ENCODE results near the gene NF1. TPM values are rescaled to one million over a fixed set of nuclear protein-coding genes. Genes with fewer than 3 reads are reported as not detected.

The NF1 gene
- total and polyA plus RNA-seq, 2 of the 13 experiments (the other 11 are each of a cell fraction or from before 2014, with no cell fraction given), result 21.5 to 26.5 TPM

GRCh38 chr17:31357091-31357490 is 262.3 kb downstream of the NF1 start:
- Histone ChIP-seq H3K27ac (ENCODE audit: extremely low read length, insufficient read depth, low read length) (no peak overlapping the region), H3K4me2 (ENCODE audit: low read depth, low read length) (no peak overlapping the region), H3K9ac (ENCODE audit: insufficient read depth, low read depth, low read length) (no peak overlapping the region), H2AFZ (ENCODE audit: low read length) (no peak overlapping the region), H3K27me3 (ENCODE audit: control insufficient read depth in 1 of 2, insufficient read depth in 2 of 2, low read length in 2 of 2) (no peaks in the 10 kb centered on the region), H3K9me3 (ENCODE audit: low read length) (no peaks in the 10 kb centered on the region), H3K4me3 (replicated peaks in 1 of 3; ENCODE audit: insufficient read depth in 1 of 3, low read depth in 2 of 3, low read length in 3 of 3) (no peak overlapping the region), H3K4me1 (ENCODE audit: insufficient read depth, low read length) (no peaks in the 10 kb centered on the region), H4K20me1 (ENCODE audit: insufficient read depth, low read length) (no peaks in the 10 kb centered on the region), H3K36me3 (replicated peaks in 1 of 2; ENCODE audit: control insufficient read depth in 1 of 2, insufficient read depth in 2 of 2, low read length in 2 of 2) (peaks cover 8 to 38% of the 10 kb centered on the region in 2 experiments), H3K79me2 (ENCODE audit: insufficient read depth, low read length) (no peaks in the 10 kb centered on the region)
- WGBS (ENCODE audit: low lambda C conversion rate), result 96% methylated on average over 2 of the region's 2 CpGs
- FAIRE-seq (no peak), ATAC-seq (no peak), DNase-seq (ENCODE audit: low spot score) (no peak)
- intact Hi-C loops (cut with micrococcal nuclease; ENCODE audit: unreplicated experiment) (no loop called here), in situ Hi-C loops (cut with HindIII; ENCODE audit: extremely low pct_ligation_motif_present, low pct_unique_long_range_greater_than_20kb) (no loop called here)
- BruUV-seq (replicated peaks), result no TSS peak
- TF ChIP-seq, protein P1, sequence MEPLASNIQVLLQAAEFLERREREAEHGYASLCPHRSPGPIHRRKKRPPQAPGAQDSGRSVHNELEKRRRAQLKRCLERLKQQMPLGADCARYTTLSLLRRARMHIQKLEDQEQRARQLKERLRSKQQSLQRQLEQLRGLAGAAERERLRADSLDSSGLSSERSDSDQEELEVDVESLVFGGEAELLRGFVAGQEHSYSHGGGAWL (CRISPR knock-in tag; IDR thresholded peaks at IDR 0.05), result no peak
- TF ChIP-seq TCF7L2 (IDR thresholded peaks at IDR 0.05; ENCODE audit: low read depth, low read length) (no peak), GTF3A (CRISPR knock-in tag; conservative IDR thresholded peaks at IDR 0.05) (no peak), RBM39 (IDR thresholded peaks at IDR 0.05; ENCODE audit: low read depth, low read length, poor library complexity, severe bottlenecking) (no peak), CC2D1A (CRISPR knock-in tag; IDR thresholded peaks at IDR 0.05) (no peak), ARID2 (CRISPR knock-in tag; IDR thresholded peaks at IDR 0.05; ENCODE audit: borderline replicate concordance) (no peak), ZMYM3 (CRISPR knock-in tag; IDR thresholded peaks at IDR 0.05) (no peak), DBP (CRISPR knock-in tag; IDR thresholded peaks at IDR 0.05; ENCODE audit: not compliant biosample characterization) (no peak), NFAT5 (CRISPR knock-in tag; IDR thresholded peaks at IDR 0.05) (no peak), ZNF589 (CRISPR knock-in tag; conservative IDR thresholded peaks at IDR 0.05) (no peak), CREB1 (IDR thresholded peaks at IDR 0.05) (no peak), CREB1 (CRISPR knock-in tag; IDR thresholded peaks at IDR 0.05) (no peak), ZNF775 (CRISPR knock-in tag; IDR thresholded peaks at IDR 0.05; ENCODE audit: borderline replicate concordance) (no peak), JUN (CRISPR knock-in tag; IDR thresholded peaks at IDR 0.05) (no peak), MAF1 (CRISPR knock-in tag; IDR thresholded peaks at IDR 0.05; ENCODE audit: borderline replicate concordance) (no peak)
- TF ChIP-seq, protein P2, sequence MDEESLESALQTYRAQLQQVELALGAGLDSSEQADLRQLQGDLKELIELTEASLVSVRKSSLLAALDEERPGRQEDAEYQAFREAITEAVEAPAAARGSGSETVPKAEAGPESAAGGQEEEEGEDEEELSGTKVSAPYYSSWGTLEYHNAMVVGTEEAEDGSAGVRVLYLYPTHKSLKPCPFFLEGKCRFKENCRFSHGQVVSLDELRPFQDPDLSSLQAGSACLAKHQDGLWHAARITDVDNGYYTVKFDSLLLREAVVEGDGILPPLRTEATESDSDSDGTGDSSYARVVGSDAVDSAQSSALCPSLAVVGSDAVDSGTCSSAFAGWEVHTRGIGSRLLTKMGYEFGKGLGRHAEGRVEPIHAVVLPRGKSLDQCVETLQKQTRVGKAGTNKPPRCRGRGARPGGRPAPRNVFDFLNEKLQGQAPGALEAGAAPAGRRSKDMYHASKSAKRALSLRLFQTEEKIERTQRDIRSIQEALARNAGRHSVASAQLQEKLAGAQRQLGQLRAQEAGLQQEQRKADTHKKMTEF (CRISPR knock-in tag; IDR thresholded peaks at IDR 0.05), result no peak
- POLR2A ChIA-PET, result no interaction called here
- CTCF ChIA-PET (ENCODE audit: low intra/inter-chr PET ratio, low total read pairs), result no interaction called here
